HepG2 (cell line): ENCODE measurements around the gene UEVLD. TPM values are rescaled to one million over a fixed set of nuclear protein-coding genes. Genes with fewer than 3 reads are reported as not detected.
A peak's percentile ranks its signal among the peaks of the same experiment; 100 is the strongest.

Experiments used
- CCAR2 ChIP-seq: fragments of 200-400 bp; formaldehyde crosslinking; optimal IDR thresholded peaks from 2 replicates; pipeline ENCODE3; 2018; ENCODE audit warnings: low read depth, mild to moderate bottlenecking, low read length, moderate library complexity
- KLF12 ChIP-seq: sonication (generic); formaldehyde crosslinking; IDR thresholded peaks from 2 replicates; pipeline ENCODE4 v1.4.0; 2020; ENCODE audit warnings: missing genetic modification reagents, borderline replicate concordance
- MIER2 ChIP-seq: IDR thresholded peaks from 2 replicates; pipeline ENCODE4 v1.6.1; 2016; ENCODE audit warnings: missing biosample characterization, missing genetic modification reagents
- NFRKB ChIP-seq: fragments of 450-650 bp; IDR thresholded peaks from 2 replicates; pipeline ENCODE4 v1.6.1; 2017
- PHF21A ChIP-seq: sonication (generic); formaldehyde crosslinking; IDR thresholded peaks from 2 replicates; pipeline ENCODE4 v1.5.0; 2020; ENCODE audit warnings: mild to moderate bottlenecking, missing genetic modification reagents
- POLR2AphosphoS2 ChIP-seq: IDR thresholded peaks from 2 replicates; pipeline ENCODE4 v1.6.1; 2011; ENCODE audit warnings: low read depth, low read length, improper control_type of control experiment
- SOX13 ChIP-seq, 3 experiments: fragments of 450-650 bp in 1 of 3; sonication (generic) in 1 of 3; formaldehyde crosslinking in 1 of 3; IDR thresholded peaks in 2 of 3; conservative IDR thresholded peaks in 1 of 3; 2 replicates each; pipeline versions ENCODE4 v1.5.0 to v1.6.1; 2016 to 2020; ENCODE audit warnings: antibody characterized with exemption in 1 of 3, mild to moderate bottlenecking in 1 of 3, missing compliant biosample characterization in 1 of 3, missing genetic modification reagents in 1 of 3, moderate library complexity in 1 of 3
- TAF15 ChIP-seq: fragments of 200-400 bp; formaldehyde crosslinking; IDR thresholded peaks from one replicate; pipeline ENCODE4 v1.6.1; 2018; ENCODE audit warnings: mild to moderate bottlenecking, low read depth, low read length; ENCODE audit not compliant: poor library complexity, severe bottlenecking
- ZBTB7A ChIP-seq: sonication (generic); formaldehyde crosslinking; IDR thresholded peaks from 2 replicates; pipeline ENCODE4 v1.8.0; 2022; ENCODE audit warnings: mild to moderate bottlenecking, missing genetic modification reagents
- ZEB1 ChIP-seq: IDR thresholded peaks from 2 replicates; pipeline ENCODE4 v1.6.1; 2012; ENCODE audit warnings: mild to moderate bottlenecking, low read depth, inconsistent platforms; ENCODE audit not compliant: insufficient replicate concordance
- ZNF460 ChIP-seq: sonication (generic); formaldehyde crosslinking; IDR thresholded peaks from 2 replicates; pipeline ENCODE4 v1.5.1; 2020; ENCODE audit warnings: missing genetic modification reagents, mild to moderate bottlenecking, borderline replicate concordance
- ZNF660 ChIP-seq: sonication (generic); formaldehyde crosslinking; IDR thresholded peaks from 2 replicates; pipeline ENCODE4 v1.5.1; 2020; ENCODE audit warnings: mild to moderate bottlenecking, low read depth, missing genetic modification reagents, borderline replicate concordance
- polyA plus RNA-seq, 8 experiments: library from polyadenylated mRNA; depleted of rRNA in 3 of 8; stranded (reverse) in 7 of 8; unstranded in 1 of 8; fragments of >200 nt; fragmentation: Illumina TruSeq in 4 of 8; extraction: Trizol in 4 of 8; gene quantifications; 2 replicates each; pipeline versions ENCODE4 v1.2.1 to v1.2.3, GENCODE V29; 2011 to 2016; ENCODE audit warnings: low read depth in 4 of 8, missing spikeins in 1 of 8, mixed read lengths in 1 of 8; ENCODE audit not compliant: insufficient read depth in 1 of 8
- total RNA-seq, 5 experiments: library from RNA; depleted of rRNA; stranded (reverse); fragments of >200 nt; fragmentation: Illumina TruSeq; extraction: Trizol; gene quantifications; 2 replicates each; pipeline ENCODE4 v1.2.3, GENCODE V29; 2016; ENCODE audit warnings: low read depth in 1 of 5
- TF ChIP-seq, protein P1 (sequence below): sonication (generic); formaldehyde crosslinking; IDR thresholded peaks from 2 replicates; pipeline ENCODE4 v1.4.0; 2020; ENCODE audit warnings: missing genetic modification reagents
- TF ChIP-seq, protein P2 (sequence below): sonication (generic); formaldehyde crosslinking; IDR thresholded peaks from 2 replicates; pipeline ENCODE4 v1.4.0; 2020; ENCODE audit warnings: missing genetic modification reagents, borderline replicate concordance
- TF ChIP-seq, protein P3 (sequence below): sonication (generic); formaldehyde crosslinking; IDR thresholded peaks from 2 replicates; pipeline ENCODE4 v1.8.0; 2022; ENCODE audit warnings: mild to moderate bottlenecking, missing genetic modification reagents, borderline replicate concordance
- TF ChIP-seq, protein P4 (sequence below): sonication (generic); formaldehyde crosslinking; IDR thresholded peaks from 2 replicates; pipeline ENCODE4 v1.4.0; 2020; ENCODE audit warnings: missing genetic modification reagents, borderline replicate concordance

UEVLD gene
- total and polyA plus RNA-seq, 2 of the 13 experiments (the other 11 are each of a cell fraction or from before 2014, with no cell fraction given), result 5.7 to 13.7 TPM

DNA sequence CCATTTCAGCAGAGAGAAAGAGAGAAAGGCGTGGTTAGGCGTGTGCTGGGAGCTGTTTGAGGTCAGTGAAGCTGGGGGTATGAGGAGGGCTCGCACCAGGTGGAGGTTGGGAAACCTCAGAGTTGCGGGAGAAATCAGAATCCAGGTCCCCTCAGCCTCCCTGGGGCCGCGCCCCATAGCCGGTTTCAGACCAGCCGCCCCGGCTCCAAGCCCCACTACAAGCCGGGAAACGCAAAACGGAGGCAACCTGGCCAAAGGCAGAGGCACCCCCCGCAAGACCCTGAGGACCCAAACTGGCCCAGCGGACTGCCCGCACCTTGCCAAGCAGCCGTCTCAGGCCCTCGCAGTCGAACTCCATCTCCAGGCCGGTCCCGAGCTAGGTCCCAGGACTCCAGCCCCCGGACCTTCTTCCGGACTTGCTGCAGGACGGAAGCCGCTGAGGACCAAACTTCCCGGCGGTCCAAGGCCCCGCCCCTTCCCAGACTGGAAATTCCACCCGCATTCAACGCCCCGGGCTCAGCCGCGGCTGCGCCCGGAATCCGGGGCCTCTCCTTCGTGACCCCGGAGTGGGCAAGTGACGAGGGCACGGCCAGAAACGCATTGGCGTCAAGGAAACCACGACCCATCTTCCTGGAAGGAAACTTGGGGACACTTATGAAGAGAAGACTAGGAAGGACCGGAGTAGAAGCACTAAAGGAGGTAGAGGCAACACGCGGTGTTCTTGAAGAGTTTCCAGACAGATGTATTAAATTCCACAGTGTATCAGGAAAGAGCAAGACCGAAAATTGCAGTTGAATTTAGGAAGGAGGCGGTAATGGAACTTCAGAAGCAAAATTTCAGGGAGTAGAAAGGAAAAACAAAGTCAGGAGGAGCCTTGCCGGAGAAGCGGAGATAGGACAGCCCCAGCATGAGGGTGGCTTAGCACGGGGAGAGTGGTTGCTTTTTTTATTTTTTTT is at the start of gene UEVLD (continued):
- TF ChIP-seq, protein P1, sequence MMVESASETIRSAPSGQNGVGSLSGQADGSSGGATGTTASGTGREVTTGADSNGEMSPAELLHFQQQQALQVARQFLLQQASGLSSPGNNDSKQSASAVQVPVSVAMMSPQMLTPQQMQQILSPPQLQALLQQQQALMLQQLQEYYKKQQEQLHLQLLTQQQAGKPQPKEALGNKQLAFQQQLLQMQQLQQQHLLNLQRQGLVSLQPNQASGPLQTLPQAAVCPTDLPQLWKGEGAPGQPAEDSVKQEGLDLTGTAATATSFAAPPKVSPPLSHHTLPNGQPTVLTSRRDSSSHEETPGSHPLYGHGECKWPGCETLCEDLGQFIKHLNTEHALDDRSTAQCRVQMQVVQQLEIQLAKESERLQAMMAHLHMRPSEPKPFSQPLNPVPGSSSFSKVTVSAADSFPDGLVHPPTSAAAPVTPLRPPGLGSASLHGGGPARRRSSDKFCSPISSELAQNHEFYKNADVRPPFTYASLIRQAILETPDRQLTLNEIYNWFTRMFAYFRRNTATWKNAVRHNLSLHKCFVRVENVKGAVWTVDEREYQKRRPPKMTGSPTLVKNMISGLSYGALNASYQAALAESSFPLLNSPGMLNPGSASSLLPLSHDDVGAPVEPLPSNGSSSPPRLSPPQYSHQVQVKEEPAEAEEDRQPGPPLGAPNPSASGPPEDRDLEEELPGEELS, result peak; percentile 68; the same call in 1 of the 2 replicates
- TF ChIP-seq, protein P2, sequence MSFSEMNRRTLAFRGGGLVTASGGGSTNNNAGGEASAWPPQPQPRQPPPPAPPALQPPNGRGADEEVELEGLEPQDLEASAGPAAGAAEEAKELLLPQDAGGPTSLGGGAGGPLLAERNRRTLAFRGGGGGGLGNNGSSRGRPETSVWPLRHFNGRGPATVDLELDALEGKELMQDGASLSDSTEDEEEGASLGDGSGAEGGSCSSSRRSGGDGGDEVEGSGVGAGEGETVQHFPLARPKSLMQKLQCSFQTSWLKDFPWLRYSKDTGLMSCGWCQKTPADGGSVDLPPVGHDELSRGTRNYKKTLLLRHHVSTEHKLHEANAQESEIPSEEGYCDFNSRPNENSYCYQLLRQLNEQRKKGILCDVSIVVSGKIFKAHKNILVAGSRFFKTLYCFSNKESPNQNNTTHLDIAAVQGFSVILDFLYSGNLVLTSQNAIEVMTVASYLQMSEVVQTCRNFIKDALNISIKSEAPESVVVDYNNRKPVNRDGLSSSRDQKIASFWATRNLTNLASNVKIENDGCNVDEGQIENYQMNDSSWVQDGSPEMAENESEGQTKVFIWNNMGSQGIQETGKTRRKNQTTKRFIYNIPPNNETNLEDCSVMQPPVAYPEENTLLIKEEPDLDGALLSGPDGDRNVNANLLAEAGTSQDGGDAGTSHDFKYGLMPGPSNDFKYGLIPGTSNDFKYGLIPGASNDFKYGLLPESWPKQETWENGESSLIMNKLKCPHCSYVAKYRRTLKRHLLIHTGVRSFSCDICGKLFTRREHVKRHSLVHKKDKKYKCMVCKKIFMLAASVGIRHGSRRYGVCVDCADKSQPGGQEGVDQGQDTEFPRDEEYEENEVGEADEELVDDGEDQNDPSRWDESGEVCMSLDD (CRISPR knock-in tag), result peak; percentile 78; the same call in 1 of the 2 replicates
- TF ChIP-seq KLF12 (CRISPR knock-in tag), result peak; percentile 95
- no peak for TF ChIP-seq NFRKB
- TF ChIP-seq ZBTB7A (CRISPR knock-in tag), result no peak
- TF ChIP-seq PHF21A (CRISPR knock-in tag), result peak; percentile 90
- no peak for TF ChIP-seq SOX13 (IDR thresholded peaks at IDR 0.05)
- TF ChIP-seq SOX13 (CRISPR knock-in tag; conservative IDR thresholded peaks at IDR 0.05 in 1 of 2, IDR thresholded peaks at IDR 0.05 in 1 of 2), result peak in 1 of 2 experiments; percentile 64; a peak in 1 of 4 replicates
- no peak for TF ChIP-seq ZNF460 (CRISPR knock-in tag)
- no peak for TF ChIP-seq POLR2AphosphoS2
- TF ChIP-seq CCAR2, result no peak
- peak; percentile 77 for TF ChIP-seq TAF15
- peak; percentile 27; the same call in 1 of the 2 replicates for TF ChIP-seq MIER2
- TF ChIP-seq, protein P3, sequence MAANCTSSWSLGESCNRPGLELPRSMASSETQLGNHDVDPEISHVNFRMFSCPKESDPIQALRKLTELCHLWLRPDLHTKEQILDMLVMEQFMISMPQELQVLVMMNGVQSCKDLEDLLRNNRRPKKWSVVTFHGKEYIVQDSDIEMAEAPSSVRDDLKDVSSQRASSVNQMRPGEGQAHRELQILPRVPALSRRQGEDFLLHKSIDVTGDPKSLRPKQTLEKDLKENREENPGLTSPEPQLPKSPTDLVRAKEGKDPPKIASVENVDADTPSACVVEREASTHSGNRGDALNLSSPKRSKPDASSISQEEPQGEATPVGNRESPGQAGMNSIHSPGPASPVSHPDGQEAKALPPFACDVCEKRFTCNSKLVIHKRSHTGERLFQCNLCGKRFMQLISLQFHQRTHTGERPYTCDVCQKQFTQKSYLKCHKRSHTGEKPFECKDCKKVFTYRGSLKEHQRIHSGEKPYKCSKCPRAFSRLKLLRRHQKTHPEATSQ, result no peak
- TF ChIP-seq ZNF660 (CRISPR knock-in tag), result no peak
- TF ChIP-seq ZEB1, result peak; percentile 58
- TF ChIP-seq, protein P4, sequence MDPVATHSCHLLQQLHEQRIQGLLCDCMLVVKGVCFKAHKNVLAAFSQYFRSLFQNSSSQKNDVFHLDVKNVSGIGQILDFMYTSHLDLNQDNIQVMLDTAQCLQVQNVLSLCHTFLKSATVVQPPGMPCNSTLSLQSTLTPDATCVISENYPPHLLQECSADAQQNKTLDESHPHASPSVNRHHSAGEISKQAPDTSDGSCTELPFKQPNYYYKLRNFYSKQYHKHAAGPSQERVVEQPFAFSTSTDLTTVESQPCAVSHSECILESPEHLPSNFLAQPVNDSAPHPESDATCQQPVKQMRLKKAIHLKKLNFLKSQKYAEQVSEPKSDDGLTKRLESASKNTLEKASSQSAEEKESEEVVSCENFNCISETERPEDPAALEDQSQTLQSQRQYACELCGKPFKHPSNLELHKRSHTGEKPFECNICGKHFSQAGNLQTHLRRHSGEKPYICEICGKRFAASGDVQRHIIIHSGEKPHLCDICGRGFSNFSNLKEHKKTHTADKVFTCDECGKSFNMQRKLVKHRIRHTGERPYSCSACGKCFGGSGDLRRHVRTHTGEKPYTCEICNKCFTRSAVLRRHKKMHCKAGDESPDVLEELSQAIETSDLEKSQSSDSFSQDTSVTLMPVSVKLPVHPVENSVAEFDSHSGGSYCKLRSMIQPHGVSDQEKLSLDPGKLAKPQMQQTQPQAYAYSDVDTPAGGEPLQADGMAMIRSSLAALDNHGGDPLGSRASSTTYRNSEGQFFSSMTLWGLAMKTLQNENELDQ (CRISPR knock-in tag), result no peak
